Right lobe of liver (tissue), 4 donors: Measurements from ENCODE around the gene BACH2.

Experiments
- POLR2A ChIP-seq: fragments of 450-650 bp; IDR thresholded peaks from one replicate; pipeline ENCODE4 v1.6.1; 2017; ENCODE audit warnings: antibody characterized with exemption, mild to moderate bottlenecking
- TF ChIP-seq, protein P1 (sequence below), 4 donors: fragments of 200-600 bp in 3 of 4; fragments of 450-650 bp in 1 of 4; IDR thresholded peaks; one replicate each; pipeline versions ENCODE4 v1.5.1 to v1.8.0; 2016 to 2022; ENCODE audit warnings: antibody characterized with exemption in 4 of 4, mild to moderate bottlenecking in 2 of 4
- donor health status: DM: no; HTN: no; CAD: no.
- donor health status: DM: no; HTN: no; CAD: no.
- donor health status: DM: no; HTN: yes; CAD: no.

DNA sequence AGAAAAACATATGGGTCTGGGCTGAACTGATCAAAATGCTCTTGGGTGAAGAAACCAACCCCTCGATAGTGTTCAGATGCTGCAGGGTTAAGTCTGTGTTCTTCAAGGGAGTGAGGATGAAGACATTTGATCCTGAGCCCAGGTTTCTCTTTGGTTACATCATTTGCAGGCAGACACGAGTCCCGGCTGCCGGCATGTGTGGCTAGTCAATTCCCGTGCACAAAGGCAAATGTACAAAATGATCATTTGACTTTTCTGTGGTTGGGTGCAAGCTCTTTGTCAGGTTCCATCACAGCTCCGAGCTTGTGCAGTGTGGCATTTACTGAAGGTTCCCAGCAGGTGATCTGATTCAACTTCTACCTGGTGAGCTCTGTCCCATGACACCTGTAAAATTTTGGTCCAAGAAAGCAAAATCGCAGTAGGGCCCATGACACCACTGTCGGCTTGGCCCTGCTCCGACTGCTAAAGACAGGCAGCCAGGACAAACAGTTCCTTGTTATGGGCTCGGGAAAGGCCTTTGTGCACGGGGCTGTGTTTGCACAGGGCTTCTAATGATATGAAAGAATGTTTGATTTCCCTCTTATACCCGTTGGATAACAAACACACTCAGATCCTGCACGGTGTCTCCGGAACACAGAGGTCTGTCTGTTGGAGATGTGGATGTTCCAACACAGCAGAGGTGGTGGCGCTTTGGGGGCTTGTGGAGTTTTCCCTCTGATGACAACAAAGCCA is 355.4 kb downstream of the BACH2 start:
- TF ChIP-seq, protein P1, sequence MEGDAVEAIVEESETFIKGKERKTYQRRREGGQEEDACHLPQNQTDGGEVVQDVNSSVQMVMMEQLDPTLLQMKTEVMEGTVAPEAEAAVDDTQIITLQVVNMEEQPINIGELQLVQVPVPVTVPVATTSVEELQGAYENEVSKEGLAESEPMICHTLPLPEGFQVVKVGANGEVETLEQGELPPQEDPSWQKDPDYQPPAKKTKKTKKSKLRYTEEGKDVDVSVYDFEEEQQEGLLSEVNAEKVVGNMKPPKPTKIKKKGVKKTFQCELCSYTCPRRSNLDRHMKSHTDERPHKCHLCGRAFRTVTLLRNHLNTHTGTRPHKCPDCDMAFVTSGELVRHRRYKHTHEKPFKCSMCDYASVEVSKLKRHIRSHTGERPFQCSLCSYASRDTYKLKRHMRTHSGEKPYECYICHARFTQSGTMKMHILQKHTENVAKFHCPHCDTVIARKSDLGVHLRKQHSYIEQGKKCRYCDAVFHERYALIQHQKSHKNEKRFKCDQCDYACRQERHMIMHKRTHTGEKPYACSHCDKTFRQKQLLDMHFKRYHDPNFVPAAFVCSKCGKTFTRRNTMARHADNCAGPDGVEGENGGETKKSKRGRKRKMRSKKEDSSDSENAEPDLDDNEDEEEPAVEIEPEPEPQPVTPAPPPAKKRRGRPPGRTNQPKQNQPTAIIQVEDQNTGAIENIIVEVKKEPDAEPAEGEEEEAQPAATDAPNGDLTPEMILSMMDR (IDR thresholded peaks at IDR 0.05): no peak
- TF ChIP-seq POLR2A: no peak
